ENCODE results near the gene VPS9D1.

VPS9D1 gene

DNA sequence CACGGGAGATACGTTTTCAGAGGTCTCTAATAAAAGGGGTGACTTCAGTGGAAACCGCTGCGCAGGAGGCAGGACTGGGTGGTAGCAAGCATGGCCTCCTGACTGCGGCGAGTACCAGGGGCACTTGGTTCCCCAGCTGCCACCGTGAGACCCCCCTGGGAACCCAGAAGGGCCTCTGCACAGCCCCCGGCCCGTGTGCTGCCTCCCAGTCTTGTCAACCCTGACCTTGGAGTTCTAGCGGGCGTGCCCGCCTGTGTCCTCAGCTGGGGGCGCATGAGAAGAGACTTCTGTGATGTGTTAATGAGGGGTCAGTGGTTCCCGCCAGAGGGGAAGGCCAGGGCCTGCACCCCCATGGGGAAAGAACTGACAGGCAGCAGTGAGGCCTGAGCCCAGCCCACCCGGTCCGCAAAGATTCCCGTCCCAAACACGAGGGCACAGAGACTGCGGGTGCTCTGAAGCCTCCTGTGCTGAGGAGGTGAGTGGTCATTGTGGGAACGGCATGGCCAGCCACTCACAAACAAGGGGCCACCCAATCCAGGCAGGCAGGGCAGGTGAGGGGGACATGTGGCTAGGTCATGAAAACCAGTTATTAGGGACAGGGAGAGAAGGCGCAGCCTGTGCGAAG lies 10.0 kb upstream of the VPS9D1 start:
- no peak overlapping the region for H3K9ac ChIP-seq (ENCODE audit: low read length)
- peaks cover 29% of the 10 kb centered on the region for H3K36me3 ChIP-seq (ENCODE audit: control insufficient read depth, insufficient read depth, low read length)
- H3K9me3 ChIP-seq (ENCODE audit: control insufficient read depth, low read length), result no peaks in the 10 kb centered on the region
- no peak overlapping the region for H3K4me3 ChIP-seq (ENCODE audit: low read length)
- no peaks in the 10 kb centered on the region for H3K4me1 ChIP-seq (ENCODE audit: control insufficient read depth, insufficient read depth, low read length)
- H3K27me3 ChIP-seq (ENCODE audit: control insufficient read depth, insufficient read depth, low read length), result no peaks in the 10 kb centered on the region

DNA sequence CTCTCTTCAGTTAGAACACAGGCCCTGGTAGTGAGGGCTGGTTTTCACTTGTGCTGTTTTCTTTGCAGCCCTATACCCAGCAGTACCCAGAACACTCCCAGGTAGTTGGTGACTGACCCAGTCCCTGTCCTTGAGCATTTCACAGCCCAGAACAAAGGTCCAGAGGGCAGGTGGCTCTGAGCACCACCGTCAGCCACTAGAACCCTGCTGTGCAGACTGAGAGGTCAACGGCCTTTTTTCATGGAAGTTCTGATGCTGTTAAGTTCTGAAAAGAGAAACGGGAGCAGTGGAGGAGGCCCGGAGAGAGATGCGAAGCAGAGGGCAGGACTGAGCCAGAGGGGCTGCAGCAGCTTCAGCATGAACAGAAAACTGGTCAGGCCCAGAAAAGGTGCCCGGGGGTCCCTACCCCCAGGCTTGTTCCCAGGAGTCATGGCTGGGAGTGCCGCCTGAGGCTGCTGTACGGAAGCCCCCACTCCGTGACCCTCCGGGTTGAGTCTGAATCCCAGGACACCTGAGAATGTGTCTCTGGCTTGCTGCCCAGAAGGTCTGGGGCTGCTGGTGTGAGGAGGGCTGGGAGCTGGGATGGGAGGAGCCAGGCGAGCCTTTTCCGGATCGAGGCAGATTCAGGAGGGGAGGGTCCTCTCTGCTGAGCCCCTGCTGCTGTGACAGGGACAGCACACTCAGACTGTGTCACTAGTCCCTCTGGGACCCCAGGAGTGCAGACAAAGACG lies 9.3 kb upstream of the VPS9D1 start:
- peaks cover 29% of the 10 kb centered on the region for H3K36me3 ChIP-seq (ENCODE audit: control insufficient read depth, insufficient read depth, low read length)
- no peaks in the 10 kb centered on the region for H3K4me1 ChIP-seq (ENCODE audit: control insufficient read depth, insufficient read depth, low read length)
- H3K4me3 ChIP-seq (ENCODE audit: low read length), result no peak overlapping the region
- no peaks in the 10 kb centered on the region for H3K27me3 ChIP-seq (ENCODE audit: control insufficient read depth, insufficient read depth, low read length)
- H3K9ac ChIP-seq (ENCODE audit: low read length), result no peak overlapping the region
- H3K9me3 ChIP-seq (ENCODE audit: control insufficient read depth, low read length), result no peaks in the 10 kb centered on the region

DNA sequence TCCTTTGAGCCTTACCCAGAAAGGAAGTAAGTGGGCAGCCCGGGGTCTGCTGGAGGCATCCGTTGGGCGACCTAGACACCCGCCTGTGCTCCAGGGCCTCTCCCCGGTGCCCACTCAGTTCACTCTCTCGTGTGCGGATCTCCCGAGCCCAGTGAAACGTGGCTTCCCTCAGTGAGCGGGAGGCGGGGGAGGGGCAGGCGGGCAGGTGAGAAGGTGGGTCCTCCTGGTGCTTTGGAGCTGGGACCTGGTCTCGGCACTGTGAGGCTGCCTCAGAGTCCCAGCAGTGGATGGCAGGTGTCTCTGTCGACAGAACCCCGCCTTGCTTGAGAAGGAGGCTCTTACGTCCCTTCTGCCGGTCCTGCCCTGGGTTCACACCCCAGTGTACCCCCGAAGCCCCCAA lies 8.6 kb upstream of the VPS9D1 start:
- H3K9ac ChIP-seq (ENCODE audit: low read length), result no peak overlapping the region
- H3K27me3 ChIP-seq (ENCODE audit: control insufficient read depth, insufficient read depth, low read length), result no peaks in the 10 kb centered on the region
- no peak overlapping the region for H3K4me3 ChIP-seq (ENCODE audit: low read length)
- no peaks in the 10 kb centered on the region for H3K4me1 ChIP-seq (ENCODE audit: control insufficient read depth, insufficient read depth, low read length)
- no peaks in the 10 kb centered on the region for H3K9me3 ChIP-seq (ENCODE audit: control insufficient read depth, low read length)
- peaks cover 29% of the 10 kb centered on the region for H3K36me3 ChIP-seq (ENCODE audit: control insufficient read depth, insufficient read depth, low read length)

DNA sequence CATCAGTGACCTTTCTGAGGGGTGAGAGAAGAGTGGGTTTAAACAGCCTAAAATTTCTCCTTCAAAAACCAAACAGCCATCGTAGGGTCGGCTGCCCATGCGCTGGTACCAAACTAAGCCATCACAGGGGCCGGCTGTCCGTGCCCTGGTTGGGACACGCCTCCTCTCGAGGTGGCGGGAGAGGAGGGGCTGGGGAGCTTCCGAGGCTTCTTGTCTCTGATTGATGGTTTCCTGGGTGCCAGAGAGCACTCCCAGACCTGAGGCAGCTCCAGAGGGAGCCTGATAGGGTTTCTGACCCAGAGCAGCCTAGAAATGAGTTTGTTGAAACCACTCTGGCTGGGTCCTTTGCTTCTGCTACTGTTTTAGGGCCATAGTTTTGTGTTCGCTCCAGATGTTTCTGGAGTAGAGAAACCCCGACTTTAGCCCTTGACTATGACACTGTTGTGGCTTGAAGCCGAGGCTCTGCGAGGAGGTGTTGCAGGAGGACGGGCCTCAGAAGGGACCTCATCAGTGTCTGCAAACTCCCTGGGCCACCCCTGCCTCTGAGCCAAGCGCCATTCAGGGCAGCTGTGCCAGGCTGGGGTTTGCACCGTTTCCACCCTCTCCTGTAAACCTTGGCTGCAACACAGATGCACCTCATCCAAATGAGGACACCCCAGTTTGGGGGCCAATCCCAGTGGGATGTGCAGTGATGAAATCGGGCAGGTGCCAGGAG lies 6.9 kb upstream of the VPS9D1 start:
- Histone ChIP-seq H3K36me3 (ENCODE audit: control insufficient read depth, insufficient read depth, low read length) (peaks cover 35% of the 10 kb centered on the region), H3K4me3 (ENCODE audit: low read length) (no peak overlapping the region), H3K9me3 (ENCODE audit: control insufficient read depth, low read length) (no peaks in the 10 kb centered on the region), H3K9ac (ENCODE audit: low read length) (no peak overlapping the region), H3K4me1 (ENCODE audit: control insufficient read depth, insufficient read depth, low read length) (peaks cover 16% of the 10 kb centered on the region), H3K27me3 (ENCODE audit: control insufficient read depth, insufficient read depth, low read length) (no peaks in the 10 kb centered on the region)

DNA sequence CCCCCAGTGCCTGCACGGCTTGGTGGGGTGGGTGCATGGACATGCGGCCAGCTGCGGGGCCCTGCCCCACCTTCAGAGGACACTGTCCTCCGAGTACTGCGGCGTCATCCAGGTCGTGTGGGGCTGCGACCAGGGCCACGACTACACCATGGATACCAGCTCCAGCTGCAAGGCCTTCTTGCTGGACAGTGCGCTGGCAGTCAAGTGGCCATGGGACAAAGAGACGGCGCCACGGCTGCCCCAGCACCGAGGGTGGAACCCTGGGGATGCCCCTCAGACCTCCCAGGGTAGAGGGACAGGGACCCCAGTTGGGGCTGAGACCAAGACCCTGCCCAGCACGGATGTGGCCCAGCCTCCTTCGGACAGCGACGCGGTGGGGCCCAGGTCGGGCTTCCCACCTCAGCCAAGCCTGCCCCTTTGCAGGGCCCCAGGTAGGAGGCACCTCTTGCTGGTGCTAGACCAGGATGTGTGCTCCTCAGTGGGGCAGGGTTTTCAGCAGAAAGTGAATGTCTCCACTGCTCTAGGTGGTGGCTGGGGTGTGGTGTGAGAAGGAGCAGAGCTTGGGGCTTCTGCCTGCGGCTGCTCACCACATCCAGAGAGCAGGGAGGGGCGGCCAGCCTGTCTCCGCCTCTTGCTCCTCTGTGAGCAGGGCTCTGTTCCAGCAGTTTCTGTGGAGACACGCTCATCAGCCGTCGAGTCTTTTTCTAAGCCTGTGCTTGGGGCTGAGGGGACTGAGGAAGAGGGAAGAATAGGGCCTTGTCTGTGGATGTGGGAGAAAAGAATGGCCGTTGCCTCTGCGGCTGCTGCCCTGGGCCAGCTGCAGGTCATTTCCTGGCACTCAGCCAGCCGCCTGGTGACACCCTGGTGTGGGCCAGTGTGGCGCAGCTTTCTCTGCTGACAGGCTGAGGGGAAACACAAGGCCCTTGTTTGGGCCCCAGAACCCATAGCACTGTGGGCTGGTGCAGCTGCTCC lies 2.9 kb upstream of the VPS9D1 start:
- no peaks in the 10 kb centered on the region for H3K27me3 ChIP-seq (ENCODE audit: control insufficient read depth, insufficient read depth, low read length)
- H3K9ac ChIP-seq (ENCODE audit: low read length), result peak overlapping the region; percentile 75
- H3K9me3 ChIP-seq (ENCODE audit: control insufficient read depth, low read length), result no peaks in the 10 kb centered on the region
- H3K36me3 ChIP-seq (ENCODE audit: control insufficient read depth, insufficient read depth, low read length), result peaks cover 23% of the 10 kb centered on the region
- peak overlapping the region; percentile 7 for H3K4me3 ChIP-seq (ENCODE audit: low read length)
- H3K4me1 ChIP-seq (ENCODE audit: control insufficient read depth, insufficient read depth, low read length), result peaks cover 32% of the 10 kb centered on the region

DNA sequence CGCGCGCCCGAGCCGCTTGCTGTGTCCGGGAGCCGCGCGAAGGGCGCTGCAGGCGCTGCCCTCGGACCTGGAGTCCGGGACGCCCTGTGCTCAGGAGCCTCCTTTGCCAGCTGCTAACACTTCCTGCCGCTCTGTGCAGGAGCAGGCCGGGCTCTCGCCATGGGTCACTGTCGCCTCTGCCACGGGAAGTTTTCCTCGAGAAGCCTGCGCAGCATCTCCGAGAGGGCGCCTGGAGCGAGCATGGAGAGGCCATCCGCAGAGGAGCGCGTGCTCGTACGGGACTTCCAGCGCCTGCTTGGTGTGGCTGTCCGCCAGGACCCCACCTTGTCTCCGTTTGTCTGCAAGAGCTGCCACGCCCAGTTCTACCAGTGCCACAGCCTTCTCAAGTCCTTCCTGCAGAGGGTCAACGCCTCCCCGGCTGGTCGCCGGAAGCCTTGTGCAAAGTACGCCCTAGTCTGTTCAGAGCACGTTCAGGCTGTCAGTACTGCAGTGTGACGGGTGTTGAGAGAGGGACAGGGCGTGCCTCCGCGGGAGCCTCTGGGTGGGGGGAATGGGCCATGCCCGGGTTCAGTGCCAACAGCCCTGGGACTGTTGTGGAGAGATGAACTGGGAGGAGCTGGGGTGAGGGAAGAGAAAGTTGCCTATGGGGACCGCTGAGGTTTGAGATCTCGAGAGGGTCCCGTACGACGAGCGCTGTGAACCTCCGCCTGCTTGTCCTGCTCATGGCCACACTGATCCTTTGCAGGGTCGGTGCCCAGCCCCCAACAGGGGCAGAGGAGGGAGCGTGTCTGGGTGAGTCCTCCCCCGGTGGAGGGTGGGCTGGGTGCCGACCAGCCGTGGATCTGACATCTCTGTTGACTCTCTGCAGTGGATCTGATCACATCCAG lies 1.9 kb upstream of the VPS9D1 start:
- Histone ChIP-seq H3K36me3 (ENCODE audit: control insufficient read depth, insufficient read depth, low read length) (peaks cover 23% of the 10 kb centered on the region), H3K4me3 (ENCODE audit: low read length) (peak overlapping the region; percentile 46), H3K27me3 (ENCODE audit: control insufficient read depth, insufficient read depth, low read length) (no peaks in the 10 kb centered on the region), H3K9ac (ENCODE audit: low read length) (peak overlapping the region; percentile 75), H3K4me1 (ENCODE audit: control insufficient read depth, insufficient read depth, low read length) (peaks cover 32% of the 10 kb centered on the region), H3K9me3 (ENCODE audit: control insufficient read depth, low read length) (no peaks in the 10 kb centered on the region)

DNA sequence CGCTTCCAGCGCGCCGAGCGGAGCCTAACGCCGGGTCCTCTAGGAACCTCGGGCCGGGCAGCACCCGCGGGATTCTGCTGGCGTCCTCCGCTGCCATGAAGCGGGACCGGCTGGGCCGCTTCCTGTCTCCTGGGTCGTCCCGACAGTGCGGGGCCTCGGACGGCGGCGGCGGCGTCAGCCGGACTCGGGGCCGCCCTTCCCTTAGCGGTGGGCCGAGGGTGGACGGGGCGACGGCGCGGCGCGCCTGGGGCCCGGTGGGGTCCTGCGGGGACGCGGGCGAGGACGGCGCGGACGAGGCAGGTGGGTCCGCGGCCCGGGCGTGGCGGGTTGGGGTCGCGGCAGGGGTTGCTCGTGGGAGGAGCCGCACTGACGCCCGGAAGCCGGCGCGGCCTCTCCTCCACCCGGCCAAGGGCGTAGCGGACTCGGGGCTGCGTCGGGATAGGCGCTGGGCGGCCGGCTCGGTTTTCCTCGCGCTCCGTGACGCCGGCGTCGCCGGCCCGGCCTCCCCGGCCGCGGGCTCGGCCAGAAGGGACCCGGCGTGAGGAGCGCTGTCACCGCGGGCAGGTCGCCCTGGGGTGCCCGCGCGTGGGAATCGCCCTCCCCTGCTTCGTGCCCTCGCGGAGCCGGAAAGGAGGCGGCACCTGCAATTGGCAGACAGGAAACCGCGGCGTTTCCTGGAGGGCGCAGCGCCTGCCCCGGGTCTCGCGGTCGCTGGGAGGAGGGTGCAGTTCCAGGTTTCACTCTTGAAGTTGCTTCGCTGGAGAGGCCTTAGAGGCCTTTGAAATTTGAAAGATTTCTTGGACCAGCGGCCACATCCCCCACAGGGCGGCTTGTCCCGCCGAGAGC lies 1.1 kb upstream of the VPS9D1 start:
- H3K36me3 ChIP-seq (ENCODE audit: control insufficient read depth, insufficient read depth, low read length), result peaks cover 14% of the 10 kb centered on the region
- peaks cover 32% of the 10 kb centered on the region for H3K4me1 ChIP-seq (ENCODE audit: control insufficient read depth, insufficient read depth, low read length)
- no peaks in the 10 kb centered on the region for H3K27me3 ChIP-seq (ENCODE audit: control insufficient read depth, insufficient read depth, low read length)
- H3K4me3 ChIP-seq (ENCODE audit: low read length), result peak overlapping the region; percentile 46
- peak overlapping the region; percentile 75 for H3K9ac ChIP-seq (ENCODE audit: low read length)
- H3K9me3 ChIP-seq (ENCODE audit: control insufficient read depth, low read length), result no peaks in the 10 kb centered on the region

DNA sequence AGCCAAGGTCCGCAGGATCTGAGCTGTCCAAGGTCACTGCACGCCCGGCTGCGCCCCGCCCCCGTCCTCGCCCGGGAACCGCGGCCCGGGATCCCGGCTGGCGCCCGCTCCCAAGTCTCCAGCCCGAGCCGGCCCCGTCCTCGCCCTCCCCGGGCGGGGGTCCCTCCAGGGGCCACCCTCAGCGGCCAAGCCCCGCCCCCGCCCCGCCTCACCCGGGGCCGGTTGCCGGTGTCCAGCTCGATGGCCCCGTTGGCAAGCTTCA lies 216 bp downstream of the VPS9D1 start:
- H3K9ac ChIP-seq (ENCODE audit: low read length), result peak overlapping the region; percentile 75
- H3K4me1 ChIP-seq (ENCODE audit: control insufficient read depth, insufficient read depth, low read length), result peaks cover 32% of the 10 kb centered on the region
- no peaks in the 10 kb centered on the region for H3K27me3 ChIP-seq (ENCODE audit: control insufficient read depth, insufficient read depth, low read length)
- peaks cover 14% of the 10 kb centered on the region for H3K36me3 ChIP-seq (ENCODE audit: control insufficient read depth, insufficient read depth, low read length)
- H3K4me3 ChIP-seq (ENCODE audit: low read length), result peak overlapping the region; percentile 31
- H3K9me3 ChIP-seq (ENCODE audit: control insufficient read depth, low read length), result no peaks in the 10 kb centered on the region

DNA sequence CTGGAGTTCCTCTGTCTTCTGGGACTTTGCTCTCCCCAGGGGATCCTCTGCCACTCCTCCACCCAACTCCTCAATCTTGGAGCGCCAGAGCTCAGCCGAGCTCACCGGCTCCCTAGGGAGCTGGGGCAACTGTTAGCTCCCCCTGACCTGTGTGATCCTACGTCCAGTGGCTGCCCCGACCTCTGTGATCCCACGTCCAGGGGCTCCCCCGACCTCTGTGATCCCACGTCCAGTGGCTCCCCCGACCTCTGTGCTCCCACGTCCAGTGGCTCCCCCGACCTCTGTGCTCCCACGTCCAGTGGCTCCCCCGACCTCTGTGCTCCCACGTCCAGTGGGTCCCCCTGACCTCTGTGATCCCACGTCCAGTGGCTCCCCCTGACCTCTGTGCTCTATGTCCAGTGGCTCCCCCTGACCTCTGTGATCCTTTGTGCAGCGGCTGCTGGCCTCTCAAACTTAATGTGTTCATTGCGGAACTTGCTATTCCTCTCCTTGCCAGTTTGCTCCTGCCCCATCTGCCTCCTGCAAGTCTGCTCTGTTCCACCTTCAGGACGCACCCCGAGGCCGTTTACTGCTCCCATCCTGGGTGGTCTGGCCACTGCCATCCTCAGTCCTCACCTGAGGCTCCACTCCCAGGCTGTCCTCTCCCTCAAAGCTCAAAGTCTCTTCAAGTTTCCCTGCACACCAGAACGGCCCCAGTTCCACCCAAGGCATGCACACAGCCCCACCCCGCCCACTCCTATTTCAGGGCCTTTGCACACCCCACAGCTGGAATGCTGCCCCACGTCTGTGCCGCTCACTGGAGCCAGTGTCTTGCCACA lies 2.8 kb downstream of the VPS9D1 start:
- Histone ChIP-seq H3K27me3 (ENCODE audit: control insufficient read depth, insufficient read depth, low read length) (no peaks in the 10 kb centered on the region), H3K9ac (ENCODE audit: low read length) (no peak overlapping the region), H3K4me1 (ENCODE audit: control insufficient read depth, insufficient read depth, low read length) (peaks cover 19% of the 10 kb centered on the region), H3K4me3 (ENCODE audit: low read length) (no peak overlapping the region), H3K36me3 (ENCODE audit: control insufficient read depth, insufficient read depth, low read length) (peaks cover 1% of the 10 kb centered on the region), H3K9me3 (ENCODE audit: control insufficient read depth, low read length) (no peaks in the 10 kb centered on the region)

Measured in mucosa of stomach (tissue), 1 donor.